Measurements from ENCODE around the gene VPS52. TPM values are rescaled to one million over a fixed set of nuclear protein-coding genes. Genes with fewer than 3 reads are reported as not detected.

The VPS52 gene
- total RNA-seq: 43.7 and 47.2 TPM in 2 replicates

GRCh38 chr6:33271468-33272274 is at the start of gene VPS52, which contains the start of gene RPS18:
VPS52 (minus strand) TSS chr6:33271876; CDS start chr6:33271675, 201 bp downstream.
RPS18 (plus strand) TSS chr6:33272075; CDS start chr6:33272120, 45 bp downstream.

DNA sequence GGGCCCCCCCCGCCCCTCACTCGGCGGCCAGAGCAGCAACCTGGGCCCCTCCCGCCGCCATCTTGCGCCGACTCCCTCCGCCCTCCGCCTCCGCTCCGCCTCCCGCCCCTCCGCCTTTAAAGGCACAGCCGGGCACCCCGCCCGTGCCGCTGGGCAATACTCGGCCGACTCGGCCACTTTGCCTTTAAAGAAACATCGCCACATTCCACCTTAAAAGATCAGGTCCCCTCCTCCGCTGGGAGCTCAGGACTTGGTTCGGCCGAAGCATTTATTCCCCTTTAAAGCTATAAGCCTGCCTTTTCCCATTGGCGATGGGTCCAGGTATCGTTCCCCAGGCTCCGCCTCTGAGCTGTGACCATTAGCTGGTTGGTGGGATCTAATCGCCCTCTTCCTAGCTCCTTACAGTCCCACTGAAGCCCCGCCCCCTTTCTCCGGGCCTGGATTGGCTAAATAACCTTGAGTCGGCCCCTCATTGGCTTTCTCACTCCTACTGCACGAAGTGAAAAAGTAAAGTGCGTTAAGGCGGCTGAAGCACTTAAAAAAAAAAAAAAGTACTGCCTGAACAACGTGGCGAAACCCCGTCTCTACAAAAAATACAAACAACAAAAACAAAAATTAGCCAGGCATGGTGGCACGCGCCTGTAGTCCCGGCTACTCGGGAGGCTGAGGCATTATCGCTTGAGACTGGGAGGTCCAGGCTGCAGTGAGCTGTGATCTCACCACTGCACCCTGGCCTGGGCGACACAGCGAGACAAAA is 46.2 kb upstream of the VPS52 start, which contains the start of gene ZBTB22:
Gene ZBTB22 (minus strand): TSS at position 76 of the 757 bp plus-strand sequence. CDS start 828 bp downstream, outside the sequence.

DNA sequence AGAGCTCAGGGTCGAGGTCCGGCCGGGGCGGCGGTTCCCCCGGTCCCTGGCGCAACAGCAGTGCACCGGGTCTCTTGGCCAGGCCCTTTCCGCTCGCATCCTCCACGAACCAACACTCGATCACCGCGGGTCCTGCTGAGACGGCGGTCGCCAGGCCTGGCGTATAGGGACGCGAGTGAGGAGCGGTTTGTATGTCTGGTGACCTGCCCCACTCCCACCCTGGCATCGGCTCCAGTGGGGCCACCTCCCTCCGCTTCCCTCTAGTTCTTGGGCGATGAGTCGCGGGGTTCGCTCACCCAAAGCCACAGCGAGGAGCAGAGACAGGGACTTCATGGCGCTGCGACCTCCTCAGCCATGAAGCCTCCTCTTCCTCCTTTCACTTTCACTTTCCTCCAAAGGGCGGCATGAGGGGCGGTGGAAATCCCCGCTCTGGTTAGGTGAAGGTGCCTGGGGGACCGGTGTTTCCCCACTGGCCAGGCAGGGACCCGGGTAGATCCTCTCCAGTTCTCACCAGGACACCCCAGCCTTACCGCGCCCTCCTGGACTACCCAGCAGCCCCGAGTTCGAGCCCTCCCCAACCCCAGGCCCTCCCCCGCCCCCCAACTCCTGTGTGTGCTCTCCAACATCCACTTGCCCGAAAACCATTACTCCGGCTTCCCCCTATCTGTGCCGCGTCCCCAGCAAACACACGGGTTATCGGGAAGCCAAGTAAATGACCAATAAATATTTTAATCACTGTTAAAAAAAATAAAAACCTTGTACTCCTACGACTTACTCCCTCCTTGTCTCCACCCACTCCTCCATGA is 42.2 kb upstream of the VPS52 start, which contains the start of gene TAPBP:
Gene TAPBP (minus strand): TSS at position 370 of the 806 bp plus-strand sequence. CDS start 37 bp downstream, at position 333.

DNA sequence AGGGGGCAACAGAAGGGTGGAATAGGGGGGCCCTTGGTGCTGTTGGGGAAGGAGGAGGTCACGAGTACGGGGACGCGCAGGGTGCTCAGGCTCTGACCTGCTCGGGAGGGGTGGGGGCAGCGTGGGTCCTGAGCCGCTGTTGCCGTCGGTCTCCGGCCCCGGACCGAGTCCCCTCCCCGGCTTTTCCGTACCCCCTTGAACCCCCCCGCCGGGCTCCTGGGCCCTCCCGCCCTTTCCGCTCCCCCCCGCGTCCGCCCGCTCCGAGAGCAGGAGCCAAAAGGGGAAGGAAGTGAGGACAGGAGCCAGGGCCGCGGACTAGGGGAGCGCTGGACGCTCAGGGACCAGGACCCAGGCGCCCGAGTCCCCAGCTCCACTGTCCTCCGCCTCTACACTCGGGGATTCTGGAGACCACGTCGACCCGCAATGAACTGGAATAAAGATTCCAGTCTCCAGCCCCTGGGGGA is 27.1 kb upstream of the VPS52 start, which contains the start of gene RGL2:
Gene RGL2 (minus strand): TSS at position 170 of the 464 bp plus-strand sequence. CDS start 332 bp downstream, outside the sequence.

GRCh38 chr6:33288921-33289783 is 17.5 kb upstream of the VPS52 start, which contains the start of the genes PFDN6 and WDR46:
PFDN6 (plus strand) TSS chr6:33289601; CDS start chr6:33289857, 256 bp downstream.
WDR46 (minus strand) TSS chr6:33289239; CDS start chr6:33289170, 69 bp downstream.

GRCh38 chr6:33276864-33277662 is 5.4 kb upstream of the VPS52 start, which contains the start of gene B3GALT4:
B3GALT4 (plus strand) TSS chr6:33277123; CDS start chr6:33277420, 297 bp downstream.

DNA sequence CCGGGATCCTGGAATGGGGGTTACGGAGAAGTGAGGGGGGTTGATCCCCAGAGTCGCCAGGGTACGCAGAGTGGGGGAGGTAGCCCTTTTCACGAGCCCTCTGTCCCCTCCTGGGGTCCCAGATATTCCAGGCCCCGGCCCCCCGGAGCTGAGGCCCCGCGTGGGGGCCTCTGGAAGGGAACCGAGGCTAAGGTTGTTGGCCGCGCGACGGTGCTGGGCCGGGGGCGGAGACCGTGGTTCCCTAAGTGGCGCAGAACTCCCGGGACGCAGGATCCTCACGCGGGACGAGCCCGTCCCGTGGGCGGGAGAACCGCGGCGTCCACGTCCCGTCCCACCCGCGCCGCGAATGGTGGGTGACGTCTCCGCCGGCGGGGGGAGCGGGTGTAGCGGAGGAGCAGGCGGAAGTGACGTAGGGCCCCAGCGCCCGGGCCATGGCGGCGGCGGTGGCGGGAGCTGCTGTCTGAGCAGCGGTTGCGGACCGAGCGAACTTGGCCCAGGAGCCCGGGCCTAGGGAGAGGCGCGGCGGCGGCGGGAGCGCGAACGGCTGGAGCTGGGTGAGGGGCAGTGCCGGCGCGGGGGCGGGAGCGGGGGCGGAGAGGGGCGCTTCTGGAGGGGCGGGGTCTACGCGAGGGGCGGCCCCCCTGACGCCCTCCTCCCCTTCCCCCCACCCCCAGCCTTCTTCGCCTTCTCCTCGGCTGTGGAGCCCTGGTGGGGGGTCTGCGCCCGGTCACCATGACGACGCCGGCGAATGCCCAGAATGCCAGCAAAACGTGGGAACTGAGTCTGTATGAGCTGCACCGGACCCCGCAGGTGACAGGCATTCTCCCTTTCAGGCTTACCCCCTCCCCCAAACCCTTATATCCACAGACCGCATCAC is 63.3 kb downstream of the VPS52 start, which contains the start of gene RING1:
Gene RING1 (plus strand): TSS at position 410 of the 877 bp plus-strand sequence. CDS start 323 bp downstream, at position 733.

DNA sequence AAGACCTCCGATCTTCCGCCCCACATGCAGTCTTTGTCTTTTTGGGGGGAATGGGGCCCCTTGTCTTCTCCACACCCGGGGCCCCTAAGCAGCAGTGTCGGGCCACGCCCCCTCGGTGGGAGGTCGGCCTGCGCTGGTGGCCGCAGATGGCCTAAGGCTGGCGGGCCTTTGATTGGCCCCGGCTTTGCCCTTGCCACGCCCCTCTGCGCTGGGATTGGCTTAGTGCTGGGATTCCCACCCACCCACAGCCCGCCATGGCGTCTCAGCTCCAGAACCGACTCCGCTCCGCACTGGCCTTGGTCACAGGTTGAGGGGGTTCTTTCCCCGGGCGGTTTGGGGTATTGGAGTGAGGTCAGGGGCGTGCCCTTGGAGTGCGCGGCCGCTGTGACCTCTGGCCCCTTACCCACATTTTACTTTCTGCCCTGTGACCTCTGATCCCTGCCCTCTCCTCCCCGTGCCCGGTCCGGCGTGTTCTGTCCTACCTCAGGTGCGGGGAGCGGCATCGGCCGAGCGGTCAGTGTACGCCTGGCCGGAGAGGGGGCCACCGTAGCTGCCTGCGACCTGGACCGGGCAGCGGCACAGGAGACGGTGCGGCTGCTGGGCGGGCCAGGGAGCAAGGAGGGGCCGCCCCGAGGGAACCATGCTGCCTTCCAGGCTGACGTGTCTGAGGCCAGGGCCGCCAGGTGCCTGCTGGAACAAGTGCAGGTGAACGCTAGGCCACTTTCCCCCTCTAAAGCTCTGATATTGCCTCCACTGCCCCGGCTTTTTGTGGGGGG is 67.1 kb downstream of the VPS52 start, which contains the start of gene HSD17B8:
Gene HSD17B8 (plus strand): TSS at position 241 of the 776 bp plus-strand sequence. CDS start 14 bp downstream, at position 255.

Small RNAs within 50 kb of the gene (small RNA-seq; reads per million reads assigned to genes)
- gene MIR219A1: not detected

Other genes with a start within 250 kb of the VPS52 start
- 6.7 and 12.2 TPM in 2 replicates for gene HLA-DPA1, start 198.2 kb downstream of the VPS52 start, total RNA-seq
- 10.9 and 18.3 TPM in 2 replicates for gene HLA-DPB1, start 195.9 kb downstream of the VPS52 start, total RNA-seq
- 0.61 and 0.65 TPM in 2 replicates for gene COL11A2, start 79.4 kb downstream of the VPS52 start, total RNA-seq
- 28.4 and 30.5 TPM in 2 replicates for gene RXRB, start 71.2 kb downstream of the VPS52 start, total RNA-seq
- gene SLC39A7, start 71.0 kb downstream of the VPS52 start, total RNA-seq: 132 and 144 TPM in 2 replicates
- 5.0 and 5.2 TPM in 2 replicates for gene HSD17B8, start 67.2 kb downstream of the VPS52 start, total RNA-seq
- 23.4 and 24.3 TPM in 2 replicates for gene RING1, start 63.4 kb downstream of the VPS52 start, total RNA-seq
- gene RPS18, start 199 bp upstream of the VPS52 start, total RNA-seq: 1,654 and 1,656 TPM in 2 replicates
- gene B3GALT4, start 5.2 kb upstream of the VPS52 start, total RNA-seq: 10.6 and 12.8 TPM in 2 replicates
- gene WDR46, start 17.4 kb upstream of the VPS52 start, total RNA-seq: 61.9 and 68.6 TPM in 2 replicates
- 11.5 and 11.7 TPM in 2 replicates for gene PFDN6, start 17.7 kb upstream of the VPS52 start, total RNA-seq
- gene RGL2, start 27.1 kb upstream of the VPS52 start, total RNA-seq: 20.6 and 26.8 TPM in 2 replicates
- gene TAPBP, start 42.2 kb upstream of the VPS52 start, total RNA-seq: 132 and 146 TPM in 2 replicates
- 22.7 and 25.7 TPM in 2 replicates for gene ZBTB22, start 45.9 kb upstream of the VPS52 start, total RNA-seq
- 42.5 and 50.6 TPM in 2 replicates for gene DAXX, start 51.1 kb upstream of the VPS52 start, total RNA-seq
- gene KIFC1, start 119.9 kb upstream of the VPS52 start, total RNA-seq: 2.9 TPM in 2 replicates
- 30.7 and 31.0 TPM in 2 replicates for gene PHF1, start 139.1 kb upstream of the VPS52 start, total RNA-seq
- gene CUTA, start 146.2 kb upstream of the VPS52 start, total RNA-seq: 84.7 and 114 TPM in 2 replicates
- gene SYNGAP1, start 148.2 kb upstream of the VPS52 start, total RNA-seq: 6.1 and 8.8 TPM in 2 replicates
- 3.5 and 4.2 TPM in 2 replicates for gene ZBTB9, start 182.7 kb upstream of the VPS52 start, total RNA-seq